PC-3 (cell line): ENCODE measurements around the gene APOL6.

Experiments used
- CTCF ChIP-seq: fragments of 300-600 bp; sonication (generic); conservative IDR thresholded peaks from 2 replicates; pipeline ENCODE4 v1.5.1; 2017; ENCODE audit warnings: antibody characterized with exemption, low read depth, mild to moderate bottlenecking, low read length
- EZH2 ChIP-seq: fragments of 300-600 bp; sonication (generic); IDR thresholded peaks from one replicate; pipeline ENCODE4 v1.6.1; 2017; ENCODE audit warnings: antibody characterized with exemption, mild to moderate bottlenecking, low read length; ENCODE audit not compliant: unreplicated experiment
- EZH2phosphoT487 ChIP-seq: fragments of 300-600 bp; sonication (generic); IDR thresholded peaks from 2 replicates; pipeline ENCODE4 v1.6.1; 2018; ENCODE audit warnings: mild to moderate bottlenecking, antibody characterized with exemption, low read length, borderline replicate concordance

- TF ChIP-seq CTCF, result no peak
- no peak for TF ChIP-seq EZH2
- no peak for TF ChIP-seq EZH2phosphoT487
These were observed 14.7 kb downstream of the APOL6 start for GRCh38 chr22:35662914-35663313.
